HG03565 (cell line): Measurements from ENCODE around the gene DENND5B.
"Not testable (repeated sequence)": the region's sequence is repeated elsewhere in the genome, so short reads cannot be mapped to it uniquely, and the experiment has no call there.

Experiments
- ATAC-seq: cut with Tn5 transposase; IDR thresholded peaks from one replicate; pipeline ENCODE4 v1.9.1; 2021; ENCODE audit warnings: mild to moderate bottlenecking, moderate library complexity; ENCODE audit not compliant: unreplicated experiment

DENND5B gene

GRCh38 chr12:31508436-31509150 is 82.3 kb downstream of the DENND5B start:
- no peak for ATAC-seq

GRCh38 chr12:31507966-31508365 is 83.0 kb downstream of the DENND5B start:
- no peak for ATAC-seq

DNA sequence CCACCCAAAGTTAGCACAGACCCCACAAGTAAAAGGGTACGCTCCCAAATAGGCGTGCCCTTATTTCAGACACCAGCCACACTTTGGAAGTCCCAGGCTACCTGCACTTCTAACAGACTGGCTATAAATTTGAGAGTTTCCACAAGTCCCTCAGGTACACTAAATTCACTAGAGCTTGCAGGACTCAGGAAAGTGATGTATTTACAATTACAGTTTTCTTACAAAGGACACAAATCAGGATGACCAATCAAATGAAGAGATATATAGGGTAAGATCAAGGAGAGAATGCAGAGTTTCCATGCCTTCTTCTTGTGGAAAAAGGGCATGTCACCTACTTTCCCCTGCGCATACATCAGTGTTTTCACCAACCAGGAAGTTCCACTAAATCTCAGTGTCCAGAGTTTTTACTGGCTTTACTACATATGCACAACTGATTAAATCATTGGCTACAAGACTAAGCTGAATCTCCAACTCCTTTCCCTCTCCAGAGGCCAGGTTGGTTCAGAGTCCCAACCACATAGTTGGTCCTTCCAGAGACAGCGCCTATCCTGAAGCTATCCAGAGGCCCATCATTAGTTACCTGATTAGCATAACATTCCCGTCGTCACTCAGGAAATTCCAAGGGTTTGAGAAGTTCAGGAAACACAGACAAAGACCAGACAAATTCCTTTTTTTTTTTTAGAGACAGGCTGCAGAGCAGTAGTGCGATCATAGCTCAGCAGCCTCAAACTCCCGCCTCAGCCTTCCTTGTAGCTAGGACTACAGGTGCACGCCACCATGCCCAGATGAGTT is 84.2 kb downstream of the DENND5B start:
- no peak for ATAC-seq

- no peak for ATAC-seq
Measured at GRCh38 chr12:31504625-31505222, 86.2 kb downstream of the DENND5B start.

DNA sequence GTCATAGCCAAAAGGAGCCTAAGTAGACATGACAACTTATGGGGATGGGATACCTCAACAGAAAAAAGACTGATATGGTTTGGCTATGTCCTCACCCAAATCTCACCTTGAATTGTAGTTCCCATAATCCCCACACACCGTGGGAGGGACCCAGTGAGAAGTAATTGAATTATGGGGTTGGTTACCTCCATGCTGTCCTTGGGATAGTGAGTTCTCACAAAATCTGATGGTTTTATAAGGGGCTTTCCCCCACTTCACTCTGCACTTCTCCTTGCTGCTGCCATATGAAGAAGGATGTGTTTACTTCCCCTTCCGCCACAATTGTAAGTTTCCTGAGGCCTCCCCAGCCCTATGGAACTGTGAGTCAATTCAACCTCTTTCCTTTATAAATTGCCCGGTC is 89.9 kb downstream of the DENND5B start:
- not testable (repeated sequence) for ATAC-seq

GRCh38 chr12:31499567-31499966 is 91.4 kb downstream of the DENND5B start:
- no peak for ATAC-seq

DNA sequence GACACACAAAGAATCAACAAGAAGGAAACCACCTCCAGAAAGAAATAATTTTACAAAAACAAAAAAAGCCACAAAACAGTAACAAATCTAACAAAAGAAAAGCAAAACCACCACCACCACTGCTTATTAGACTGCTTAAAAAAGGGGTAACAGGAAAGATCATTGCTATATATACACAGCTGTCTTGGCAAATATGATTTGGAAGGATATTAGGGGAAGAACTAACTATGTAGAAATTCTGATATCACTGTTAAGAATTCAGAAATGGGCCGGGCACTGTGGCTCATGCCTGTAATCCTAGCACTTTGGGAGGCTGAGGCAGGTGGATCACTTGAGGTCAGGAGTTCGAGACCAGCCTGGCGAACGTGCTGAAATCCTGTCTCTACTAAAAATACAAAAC is 92.5 kb downstream of the DENND5B start:
- no peak for ATAC-seq

DNA sequence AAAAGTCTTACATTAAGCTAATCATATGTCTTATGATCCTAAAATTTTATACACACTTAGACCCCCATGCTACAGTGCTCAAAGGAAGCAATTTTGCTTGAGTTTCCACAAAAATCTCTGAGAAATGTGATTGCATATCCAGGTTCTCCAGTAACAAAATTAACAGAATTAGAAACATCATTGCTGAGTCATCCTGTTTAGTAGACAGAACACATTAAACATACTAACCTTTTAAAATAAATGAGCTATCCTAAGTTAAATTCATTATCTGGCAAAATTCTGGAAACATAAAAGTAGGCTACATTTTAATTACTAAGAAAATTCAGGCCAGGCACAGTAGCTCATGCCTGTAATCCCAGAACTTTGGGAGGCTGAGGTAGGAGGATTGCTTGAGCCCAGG is 94.7 kb downstream of the DENND5B start:
- ATAC-seq = no peak

DNA sequence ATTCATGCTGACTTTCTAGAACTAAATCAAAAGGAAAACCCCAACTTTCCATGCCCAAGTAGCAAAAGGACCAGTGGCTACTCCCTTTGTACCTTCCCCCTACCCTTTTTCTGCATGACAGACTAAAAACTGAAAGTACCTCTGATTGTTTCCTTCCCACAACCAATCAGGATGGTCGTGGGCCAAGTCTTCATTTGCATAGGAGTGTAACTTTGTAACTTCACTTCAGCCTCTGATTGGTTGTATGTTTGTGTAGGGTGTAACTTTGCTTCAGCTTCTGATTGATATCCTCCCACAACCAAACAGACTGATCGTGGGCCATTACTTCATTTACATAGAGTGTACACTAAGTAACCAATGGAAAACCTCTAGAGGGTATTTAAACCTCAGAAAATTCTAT is 96.5 kb downstream of the DENND5B start:
- ATAC-seq = no peak

- no peak for ATAC-seq
Measured at GRCh38 chr12:31492599-31493196, 98.2 kb downstream of the DENND5B start.

DNA sequence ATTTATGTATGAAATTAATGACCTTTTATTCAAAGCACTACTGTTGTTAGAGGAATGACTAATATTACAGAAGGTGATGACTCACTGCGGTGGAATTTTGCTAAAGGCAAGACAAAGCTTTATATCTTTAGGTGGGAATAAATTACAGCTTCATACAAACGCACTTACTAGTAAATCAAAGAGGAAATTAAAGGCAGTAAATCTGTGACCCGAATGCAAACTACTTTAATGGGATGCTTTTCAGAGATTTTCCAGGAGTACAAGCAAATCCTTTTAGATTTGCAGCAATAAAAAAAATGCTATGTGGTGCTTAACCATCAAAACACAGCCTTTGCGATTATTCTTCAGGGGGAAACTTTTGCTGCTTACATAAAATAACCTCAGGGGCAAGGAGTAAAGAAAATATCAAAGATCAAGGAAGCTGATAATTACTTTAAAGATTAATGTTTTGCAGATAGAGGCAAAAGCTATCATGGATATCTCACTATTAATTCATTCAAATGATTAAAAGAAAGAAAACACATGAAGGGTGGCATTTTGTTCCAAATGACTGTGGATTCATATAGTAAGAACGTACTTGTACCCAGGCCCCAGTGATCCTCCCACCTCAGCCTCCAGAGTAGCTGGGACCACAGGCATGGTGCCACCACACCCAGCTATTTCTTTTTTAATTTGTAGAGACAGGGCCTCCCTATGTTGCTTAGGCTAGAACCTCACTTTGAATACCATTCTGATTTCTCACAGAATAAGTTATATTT is 98.9 kb downstream of the DENND5B start:
- no peak for ATAC-seq

DNA sequence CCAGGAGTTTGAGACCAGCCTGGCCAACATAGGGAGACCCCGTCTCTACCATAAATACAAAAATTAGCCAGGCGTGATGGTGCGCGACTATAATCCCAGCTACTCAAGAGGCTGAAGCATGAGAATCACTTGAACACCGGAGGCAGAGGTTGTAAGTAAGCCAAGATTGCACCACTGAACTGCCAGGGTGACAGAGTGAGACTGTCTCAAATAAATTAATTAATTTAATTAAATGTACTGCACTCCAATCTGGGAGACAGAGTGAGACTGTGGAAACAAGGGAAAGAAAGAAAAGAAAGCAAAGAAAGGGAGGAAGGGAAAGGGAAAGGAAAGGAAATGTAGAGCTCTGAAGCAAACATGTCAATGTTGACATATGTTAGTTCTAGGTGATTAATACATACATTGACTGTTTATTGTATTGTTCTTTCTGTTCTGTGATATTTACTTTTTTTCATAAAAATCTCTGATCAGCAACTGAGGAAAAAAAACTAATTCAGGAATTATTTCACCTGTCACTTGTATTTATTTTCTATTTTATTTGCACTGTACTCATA is 99.6 kb downstream of the DENND5B start:
- no peak for ATAC-seq

DNA sequence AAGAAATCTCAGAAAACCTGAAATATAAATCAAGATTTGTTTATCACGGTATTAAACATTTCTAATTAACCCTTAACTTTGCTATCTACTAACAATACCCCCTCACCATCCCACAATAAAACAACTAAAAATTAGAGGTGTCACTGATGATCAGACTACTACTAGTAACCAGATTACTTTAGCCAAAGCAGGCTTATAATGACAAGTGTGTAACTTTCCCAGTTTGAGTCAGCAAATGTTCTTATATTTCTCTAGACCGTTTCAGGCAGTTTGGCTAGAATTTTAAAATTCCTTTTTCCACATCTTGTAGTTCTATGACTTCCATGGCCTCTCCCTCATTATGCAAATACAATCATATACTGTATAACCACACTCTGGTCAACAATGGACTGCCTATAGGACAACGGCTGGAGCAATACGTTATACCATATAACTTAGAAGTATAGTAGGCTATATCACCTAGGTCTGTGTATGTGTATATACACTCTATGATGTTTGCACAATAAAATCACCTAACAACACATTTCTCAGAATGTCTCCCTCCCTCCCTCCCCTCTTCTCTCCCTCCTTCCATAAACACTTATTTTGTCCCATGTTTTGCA is 102.1 kb downstream of the DENND5B start:
- ATAC-seq = no peak

DNA sequence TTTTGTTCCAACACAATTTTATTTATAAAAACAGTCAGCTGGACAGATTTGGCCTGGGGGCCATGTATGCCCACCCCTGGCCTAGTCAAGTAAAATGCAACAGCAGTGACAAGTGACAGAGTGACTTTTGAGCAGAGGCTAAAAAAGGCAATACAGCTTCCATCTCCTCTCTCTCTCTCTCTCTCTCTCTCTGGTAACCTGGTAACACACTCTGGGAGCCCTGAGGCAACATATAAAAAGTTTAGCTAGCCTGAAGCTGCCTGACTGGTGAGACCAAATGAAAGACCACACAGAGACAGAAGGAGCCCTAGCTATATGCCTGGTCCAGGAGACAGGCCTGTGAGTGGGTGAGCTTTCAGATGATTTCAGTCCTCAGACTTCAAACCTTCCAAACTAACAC is 105.4 kb downstream of the DENND5B start:
- ATAC-seq = no peak

DNA sequence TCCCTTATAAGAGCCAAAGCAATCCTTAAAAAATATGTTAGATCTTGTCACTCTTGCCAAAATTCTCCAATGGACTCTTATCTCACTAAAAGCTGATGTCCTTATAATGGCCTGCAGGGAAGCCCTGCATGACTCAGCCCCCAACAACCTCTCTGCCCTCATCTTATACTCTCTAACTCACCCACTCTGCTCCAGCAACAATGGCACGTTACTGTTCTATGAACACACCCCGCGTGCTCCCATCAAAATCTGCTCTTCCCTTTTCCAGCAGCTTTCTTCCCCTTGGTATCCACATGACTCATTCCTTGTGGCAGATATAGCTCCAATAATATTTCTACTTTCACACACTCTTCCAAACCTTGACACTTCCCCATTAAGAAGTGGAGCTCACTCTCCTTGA is 108.1 kb downstream of the DENND5B start:
- ATAC-seq = no peak

DNA sequence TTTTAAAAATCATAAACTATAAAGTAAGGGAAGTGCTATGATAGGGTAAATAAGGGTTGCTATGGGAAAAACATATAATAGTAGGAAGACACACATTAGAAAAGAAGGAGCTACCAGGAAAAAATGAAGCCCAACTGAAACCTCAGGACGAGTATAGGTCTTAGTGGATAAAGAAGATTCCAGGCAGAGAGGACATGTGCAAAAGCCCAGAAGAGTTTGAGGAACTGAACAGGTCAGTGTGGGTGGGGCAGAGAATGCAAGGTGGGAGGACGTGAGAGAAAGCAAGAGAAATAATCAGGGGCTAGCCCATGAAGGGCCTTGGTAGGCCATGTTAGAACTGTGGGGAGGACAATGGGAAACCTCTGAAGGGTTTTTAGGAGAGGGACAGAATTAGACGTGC is 109.5 kb downstream of the DENND5B start:
- no peak for ATAC-seq

- no peak for ATAC-seq
Measured at GRCh38 chr12:31479516-31480210, 111.3 kb downstream of the DENND5B start.

- ATAC-seq = no peak
Measured at GRCh38 chr12:31478898-31479297, 112.0 kb downstream of the DENND5B start.

DNA sequence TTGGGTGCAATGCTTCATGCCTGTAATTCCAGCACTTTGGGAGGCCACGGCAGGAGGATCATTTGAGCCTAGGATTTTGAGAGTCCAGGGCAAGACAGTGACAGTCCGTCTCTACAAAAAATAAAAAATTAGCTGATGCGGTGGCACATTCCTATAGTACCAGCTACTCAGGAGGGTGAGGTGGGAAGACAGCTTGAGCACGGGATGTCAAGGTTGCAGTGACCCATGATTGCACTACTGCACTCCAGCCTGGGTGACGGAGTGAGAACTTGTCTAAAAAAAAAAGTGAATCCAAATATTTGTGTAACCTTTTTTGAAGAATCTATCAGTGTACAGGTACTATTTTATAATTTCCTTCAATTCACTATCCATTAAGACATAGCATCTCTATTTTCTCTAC is 112.5 kb downstream of the DENND5B start:
- no peak for ATAC-seq

DNA sequence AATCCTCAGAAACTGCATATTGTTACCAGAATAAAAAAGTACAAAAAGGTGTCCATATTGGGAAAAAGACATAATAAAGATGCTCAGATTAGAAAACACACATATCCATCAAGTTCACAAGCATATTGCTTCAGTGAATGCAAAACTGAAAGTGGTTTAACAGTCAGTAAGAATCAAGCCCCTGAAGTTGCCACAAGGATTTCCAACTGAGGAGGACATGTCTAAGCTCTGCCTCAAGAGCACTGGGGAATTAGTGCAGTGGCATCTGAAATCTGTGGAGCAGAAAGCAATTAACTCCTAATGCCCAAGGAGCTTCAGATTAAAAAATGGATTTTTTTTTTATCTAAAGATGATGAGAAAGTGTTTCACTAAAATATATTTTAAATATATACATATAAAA is 113.2 kb downstream of the DENND5B start:
- peak; percentile 55 for ATAC-seq
